Dermis blood vessel endothelial cell (primary cell): ENCODE measurements around the gene TWIST1. TPM values are rescaled to one million over a fixed set of nuclear protein-coding genes. Genes with fewer than 3 reads are reported as not detected.

Experiments used
- DNase-seq: peaks from one replicate; pipeline ENCODE4 v3.0.0; 2010
- total RNA-seq: library from RNA; depleted of rRNA; stranded (reverse); fragments of >200 nt; gene quantifications from 2 replicates; pipeline ENCODE4 v1.2.3, GENCODE V29; 2014

TWIST1 gene
- total RNA-seq, 1 donor from 2014 or later: not detected

DNA sequence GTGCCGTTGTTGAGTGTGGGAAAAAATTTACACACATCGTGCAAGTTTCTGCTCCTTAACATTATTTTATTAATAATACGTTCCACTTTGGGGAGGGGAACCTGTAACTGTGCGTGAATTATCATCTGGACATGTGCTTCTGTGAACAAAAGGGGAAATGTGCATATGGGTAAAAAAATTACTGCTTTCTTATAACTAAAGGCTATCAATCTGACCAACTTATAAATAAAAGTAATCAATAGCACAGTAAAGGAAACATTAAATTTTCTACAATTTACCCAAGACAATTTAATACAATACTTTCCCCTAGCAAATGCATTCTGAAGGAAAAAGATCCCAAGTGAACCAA is 4.5 kb downstream of the TWIST1 start:
- DNase-seq: no peak

DNA sequence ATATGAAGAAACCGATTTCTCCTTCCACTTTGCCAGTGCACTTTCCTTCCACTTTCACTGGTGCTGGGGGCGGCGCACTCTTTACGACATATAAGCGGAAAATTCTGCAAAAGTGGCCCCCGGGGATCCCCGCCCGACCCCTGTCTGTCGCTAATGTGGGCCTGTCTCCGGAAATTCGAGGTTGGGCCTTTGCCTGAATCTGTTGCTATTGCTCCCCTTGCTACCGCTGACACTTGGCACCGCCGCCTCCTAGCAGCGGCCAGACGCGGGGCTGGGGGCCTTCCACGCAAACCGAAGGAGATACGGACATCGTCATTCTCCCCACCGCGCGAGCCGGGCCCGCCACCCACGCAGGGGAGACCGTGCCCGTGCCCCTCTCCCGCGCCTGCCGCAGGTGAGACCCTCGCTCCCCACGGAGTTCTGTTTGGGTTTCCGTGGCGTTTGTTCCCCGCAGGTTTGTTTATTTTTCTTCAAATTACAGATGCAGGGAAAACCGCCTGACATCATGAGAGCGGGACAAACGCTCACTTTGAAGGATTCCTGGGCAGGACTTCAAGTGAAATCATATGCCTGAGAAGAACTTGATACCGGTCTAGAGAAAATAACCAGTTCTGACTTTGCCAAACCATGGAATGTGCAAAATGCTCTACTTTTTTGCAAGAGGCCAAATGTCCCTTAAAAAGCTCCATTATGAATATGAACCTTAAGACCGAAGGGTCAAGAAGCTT is 5.0 kb downstream of the TWIST1 start:
- DNase-seq: no peak

DNA sequence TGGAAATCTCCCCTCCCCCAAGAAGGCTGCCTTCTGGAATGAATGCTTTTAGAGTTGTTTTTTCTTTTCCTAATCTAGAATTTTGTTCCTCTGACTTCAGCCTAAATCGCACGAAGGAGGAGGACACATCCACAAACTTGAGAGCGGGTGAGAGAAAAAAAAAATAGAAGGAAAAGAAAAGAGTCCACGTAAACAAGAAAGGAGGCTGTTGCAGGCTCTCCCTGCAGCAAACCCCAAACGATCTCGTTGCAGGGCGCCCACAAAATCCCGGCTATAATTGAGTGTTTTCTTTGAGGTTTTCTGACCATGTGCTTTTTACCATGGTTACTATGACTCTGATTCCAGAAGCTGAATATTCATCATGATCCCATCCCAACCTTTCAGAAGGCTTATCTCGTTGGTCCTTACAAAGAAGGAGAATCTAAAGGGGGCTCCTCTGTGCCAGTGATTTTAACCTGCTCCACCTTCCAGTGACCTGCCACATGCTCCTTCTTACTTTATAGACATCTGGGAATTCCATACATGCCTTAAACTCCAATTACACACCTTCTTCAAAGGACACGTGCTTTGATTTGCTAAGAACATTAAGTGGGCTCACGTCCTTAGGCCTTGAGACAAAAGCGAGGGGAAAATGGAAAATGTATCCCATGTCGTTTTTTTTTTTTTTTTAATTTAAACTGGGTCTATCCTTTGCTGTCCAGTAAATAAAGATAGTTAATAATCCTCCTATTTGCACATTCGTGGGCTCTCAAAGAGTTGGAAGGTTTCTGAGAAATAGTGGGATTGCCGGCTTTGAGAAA is 5.8 kb downstream of the TWIST1 start:
- no peak for DNase-seq

DNA sequence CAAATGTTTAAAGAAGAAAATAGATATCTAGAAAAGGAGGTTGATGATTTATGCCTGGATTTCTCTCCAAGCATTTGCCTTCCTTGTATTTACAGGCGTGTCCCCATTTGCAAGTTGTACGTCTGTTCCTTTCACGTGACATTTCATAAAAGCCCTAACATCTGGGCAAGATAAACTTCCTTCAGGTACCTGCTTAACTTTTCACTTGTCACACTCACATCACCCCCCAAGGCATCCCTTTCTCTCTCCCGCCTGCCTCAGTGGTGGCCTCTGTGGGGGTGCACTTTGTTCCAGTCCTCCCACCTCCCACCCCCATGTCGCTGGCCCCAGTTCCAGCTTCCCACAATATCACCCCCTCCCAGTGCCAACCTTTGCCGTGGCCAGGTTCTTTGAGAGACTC is 6.7 kb downstream of the TWIST1 start:
- DNase-seq: no peak

DNA sequence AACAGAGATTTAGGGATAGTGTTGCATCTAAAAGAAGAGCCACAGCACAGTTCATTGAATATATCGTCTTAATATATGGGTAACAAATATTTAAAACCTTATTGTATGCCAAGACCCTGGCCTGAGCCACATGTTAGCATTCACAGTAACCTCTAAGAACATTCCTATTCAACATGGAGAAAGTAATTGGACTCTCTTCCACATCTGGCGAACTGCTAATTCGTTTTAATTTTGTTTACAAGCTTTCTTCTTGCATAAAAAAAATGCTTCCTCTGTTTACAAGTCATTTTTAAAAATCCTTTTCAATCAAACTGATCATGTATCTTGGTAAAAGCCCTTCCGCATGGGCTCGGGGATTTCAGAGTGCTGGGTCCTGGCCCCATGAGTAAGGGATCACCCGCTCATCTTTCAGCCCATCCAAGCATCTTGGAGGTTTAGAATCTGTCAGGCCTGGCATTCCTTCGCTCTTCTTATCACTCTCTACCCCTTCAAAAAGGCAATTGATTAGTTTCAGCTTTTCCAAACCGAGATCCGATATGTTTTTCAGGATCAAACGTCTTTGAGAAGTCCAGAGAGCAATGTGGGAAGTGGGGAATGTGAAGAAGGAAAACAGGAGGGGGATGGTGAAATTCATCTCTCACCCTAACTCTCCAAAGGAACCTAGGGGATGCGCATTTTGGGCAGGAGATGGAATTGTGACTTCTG is 7.3 kb downstream of the TWIST1 start:
- DNase-seq: no peak

DNA sequence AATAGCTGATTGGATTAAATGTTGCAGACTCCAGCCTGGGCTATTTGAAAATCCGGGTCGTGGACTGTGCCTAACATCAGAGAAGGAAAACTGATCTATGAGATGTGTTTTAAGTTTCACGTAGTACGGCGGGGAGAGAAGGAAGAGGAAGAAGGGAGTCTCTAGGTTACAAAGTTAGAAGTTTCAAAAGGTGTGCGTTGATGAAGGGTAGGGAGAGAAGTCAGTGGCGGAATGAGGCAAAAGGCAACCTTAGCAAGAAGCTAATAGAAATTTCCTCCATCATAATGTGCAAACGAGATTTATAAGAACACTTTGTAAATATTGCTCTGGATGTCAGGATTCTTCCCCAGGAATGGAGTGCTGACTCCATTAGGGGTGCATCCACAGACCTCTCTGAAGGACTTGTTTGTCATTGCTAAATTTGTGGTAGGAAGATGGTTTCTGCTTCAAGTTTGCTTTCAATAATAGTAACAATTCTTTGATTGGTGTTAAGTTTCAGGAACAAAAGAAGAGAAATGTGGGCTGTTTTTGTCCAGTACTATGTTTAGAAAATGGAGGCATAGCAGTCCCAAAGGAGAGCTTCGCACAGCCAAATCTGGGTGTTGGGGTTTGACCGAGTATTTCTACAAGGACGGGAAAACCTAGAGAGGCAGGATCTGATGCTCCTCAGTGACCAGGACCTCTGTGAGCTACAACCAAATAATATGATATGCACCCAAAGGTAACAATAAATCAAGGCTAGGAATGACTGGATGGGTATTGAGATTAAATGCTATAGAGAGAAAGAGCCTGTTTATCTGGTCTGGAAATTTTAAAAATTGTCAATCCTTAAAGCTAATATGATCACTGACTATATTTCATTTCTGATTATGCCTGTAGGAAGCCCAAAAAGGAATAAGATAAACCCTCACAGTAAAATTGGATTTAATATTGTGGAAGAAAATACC is 8.2 kb downstream of the TWIST1 start:
- DNase-seq: no peak

DNA sequence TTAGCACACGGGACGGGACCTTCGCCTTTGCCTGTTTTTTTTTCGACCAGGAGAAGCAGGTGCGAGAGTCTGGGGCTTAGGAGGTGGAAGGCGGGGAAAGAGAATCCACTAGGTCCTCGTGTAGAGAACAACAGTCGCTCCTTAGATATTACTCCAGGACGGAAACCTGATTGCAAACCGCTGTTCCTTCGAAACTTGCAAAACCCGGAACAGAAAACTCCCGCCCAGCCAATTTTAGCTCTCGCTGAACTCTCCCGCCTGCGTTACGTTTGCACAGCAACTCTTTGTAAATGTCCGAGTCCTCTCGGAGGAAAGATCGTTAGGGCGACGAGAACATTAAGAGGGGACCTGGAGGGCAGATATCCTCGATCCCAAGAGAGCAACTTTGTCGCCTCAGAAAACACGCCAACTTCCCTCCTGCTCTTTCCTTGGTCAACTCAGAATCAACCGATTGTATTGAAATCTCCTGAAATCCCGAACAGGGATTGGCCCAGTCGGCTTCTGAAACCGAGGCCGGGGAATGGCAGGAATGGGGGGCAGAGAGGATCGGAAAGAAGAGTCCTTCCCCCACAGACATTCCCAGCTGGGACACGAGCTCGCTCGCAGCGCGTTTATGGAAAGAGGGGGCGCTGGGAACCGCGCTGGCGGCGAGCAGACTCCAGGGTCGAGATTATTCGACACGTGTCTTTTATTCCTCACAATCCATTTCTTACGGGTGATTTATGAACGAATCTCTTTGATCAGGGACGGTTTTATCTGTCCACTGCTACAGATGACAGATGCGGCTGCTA is 9.9 kb downstream of the TWIST1 start:
- DNase-seq: no peak

DNA sequence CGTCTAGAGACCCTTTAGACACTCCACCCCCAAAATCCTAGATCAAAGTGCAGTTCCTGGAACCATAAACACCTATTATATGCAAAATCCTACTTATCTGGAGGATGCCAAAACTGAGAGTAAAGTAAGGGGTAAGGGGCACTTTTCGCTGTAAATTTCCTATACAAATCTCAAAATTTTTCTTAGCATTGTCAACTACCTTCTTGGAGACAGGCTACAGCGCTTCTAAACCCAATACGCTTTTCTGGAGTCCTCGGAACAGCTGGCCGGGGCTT is 10.4 kb downstream of the TWIST1 start:
- no peak for DNase-seq

DNA sequence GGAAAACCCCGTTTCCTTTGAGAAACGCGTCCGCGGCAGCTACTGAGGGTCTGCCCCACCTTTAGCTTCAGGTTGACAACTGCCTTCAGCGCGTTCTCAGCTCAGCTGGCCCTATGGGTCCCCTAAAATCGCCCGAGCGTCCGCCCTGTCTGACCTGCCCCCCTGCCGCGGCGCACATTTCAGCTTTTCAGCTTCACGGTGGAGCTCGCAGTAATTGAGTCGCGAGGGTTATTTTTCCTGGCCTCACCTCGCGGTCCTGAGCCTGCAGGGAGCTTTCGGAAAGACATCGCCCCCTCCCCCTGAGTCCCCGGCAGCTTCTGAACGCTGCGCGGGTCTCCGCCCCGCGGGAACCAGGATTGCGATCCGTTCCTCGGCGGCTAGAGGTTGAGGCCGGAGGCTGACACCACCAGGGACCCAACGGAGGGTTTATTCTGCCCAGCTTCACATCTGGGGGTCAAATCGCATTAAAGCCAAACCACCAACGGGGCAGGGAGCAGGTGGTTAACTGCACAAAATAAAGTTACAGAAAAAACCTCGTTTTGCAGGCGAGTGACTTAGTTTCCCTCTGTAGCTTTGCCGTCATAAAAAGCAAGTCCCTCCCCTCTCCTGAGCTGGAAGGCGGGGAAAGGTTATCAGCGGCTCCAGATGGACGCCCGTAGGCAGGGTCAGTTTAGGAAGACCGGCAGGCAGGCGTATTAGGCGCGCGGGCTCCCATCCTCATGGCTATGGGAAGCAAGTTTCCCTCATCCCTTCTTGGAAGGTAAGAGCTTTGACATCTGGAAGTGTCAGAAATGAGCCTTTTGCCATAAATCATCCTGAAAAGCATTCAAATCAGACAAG is 11.0 kb downstream of the TWIST1 start:
- no peak for DNase-seq

DNA sequence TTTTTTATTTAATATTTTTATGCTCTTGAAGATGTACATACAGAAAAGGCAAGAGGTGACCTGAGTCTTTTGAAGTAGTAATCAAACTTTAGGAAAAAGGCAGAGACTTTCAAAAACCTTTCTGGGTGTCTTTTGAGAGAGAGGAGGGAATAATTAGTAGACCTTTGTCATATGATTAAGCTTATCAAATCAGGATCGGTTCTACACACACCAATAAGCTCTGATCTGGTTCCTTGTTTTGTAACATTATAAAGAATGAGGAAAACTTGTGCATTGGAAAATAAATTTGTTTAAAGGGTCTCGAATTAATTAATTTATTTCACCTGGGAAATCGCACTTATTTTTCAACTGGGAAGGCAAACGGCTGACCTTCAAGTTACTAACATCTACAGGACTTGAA is 11.9 kb downstream of the TWIST1 start:
- no peak for DNase-seq

DNA sequence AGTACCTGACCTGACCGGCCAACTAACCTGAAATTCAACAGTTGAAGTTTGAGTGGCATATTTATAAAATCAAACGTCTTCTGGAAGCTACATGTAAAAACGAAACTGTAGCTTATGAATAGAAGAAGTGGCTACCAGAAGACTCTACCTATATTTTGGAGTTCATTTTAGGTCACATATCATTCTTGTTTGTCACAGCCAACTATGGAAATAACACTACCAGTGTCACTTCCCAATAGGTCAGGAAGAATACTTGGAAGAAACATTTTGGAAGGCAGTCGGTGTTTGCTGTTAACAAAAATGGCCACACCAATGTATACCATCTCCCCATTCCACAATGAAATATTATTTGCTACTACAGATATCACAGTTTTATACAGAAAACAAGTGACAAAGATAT is 12.6 kb downstream of the TWIST1 start:
- no peak for DNase-seq

DNA sequence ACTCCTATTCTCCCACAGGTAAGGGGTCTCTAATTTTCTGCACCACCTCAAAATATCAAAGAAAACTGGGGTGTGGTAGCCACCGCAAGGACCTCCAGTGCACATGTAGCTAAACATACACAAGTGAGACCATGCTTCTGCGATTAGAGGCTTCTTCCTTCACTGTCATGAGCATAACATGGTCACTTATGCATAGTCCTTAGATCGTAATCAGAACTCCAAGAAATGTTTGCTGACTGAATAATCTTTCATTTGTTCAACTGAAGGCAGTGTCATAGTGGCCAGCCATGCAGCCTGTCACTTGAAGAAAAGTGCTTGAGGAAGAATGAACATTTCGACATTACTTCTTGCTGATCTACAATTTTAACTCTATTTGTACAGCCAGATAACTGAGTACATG is 14.6 kb downstream of the TWIST1 start:
- DNase-seq: no peak

DNA sequence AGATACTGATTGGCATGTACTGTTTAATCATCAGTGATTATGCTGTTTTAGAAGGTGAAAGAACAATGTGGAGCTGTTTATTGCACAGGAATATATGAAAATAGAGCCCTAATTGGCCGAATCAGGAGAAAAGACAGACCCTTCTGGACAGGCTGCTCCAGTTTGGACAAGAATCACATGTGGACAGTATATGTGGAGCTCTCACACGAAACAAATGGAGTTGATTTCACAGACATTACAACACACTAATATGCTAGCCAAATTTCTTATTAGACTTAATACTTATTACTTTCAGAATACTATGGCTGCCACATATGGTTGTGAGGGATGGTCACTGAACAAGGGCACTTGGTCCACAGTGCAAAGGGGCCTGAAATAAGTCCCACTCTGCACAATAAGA is 15.5 kb downstream of the TWIST1 start:
- no peak for DNase-seq

DNA sequence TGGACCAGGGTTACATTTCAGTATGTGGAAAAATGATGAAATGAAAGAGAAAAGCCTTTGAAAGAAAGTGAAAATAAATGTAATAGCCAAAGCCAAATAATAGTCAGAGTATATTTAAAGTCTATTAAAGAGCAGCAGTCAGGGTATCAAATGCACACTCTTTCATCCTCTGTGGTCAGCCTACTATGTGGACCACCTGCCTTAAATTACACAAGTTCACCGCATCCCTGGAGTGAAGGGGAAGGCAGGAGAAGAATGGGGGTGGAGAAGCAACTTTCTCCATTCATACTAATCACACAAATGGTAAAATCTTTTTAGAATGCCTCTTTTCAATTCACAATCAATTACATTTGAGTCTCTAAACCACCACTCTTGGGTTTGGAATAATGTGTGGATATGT is 16.0 kb downstream of the TWIST1 start:
- no peak for DNase-seq

DNA sequence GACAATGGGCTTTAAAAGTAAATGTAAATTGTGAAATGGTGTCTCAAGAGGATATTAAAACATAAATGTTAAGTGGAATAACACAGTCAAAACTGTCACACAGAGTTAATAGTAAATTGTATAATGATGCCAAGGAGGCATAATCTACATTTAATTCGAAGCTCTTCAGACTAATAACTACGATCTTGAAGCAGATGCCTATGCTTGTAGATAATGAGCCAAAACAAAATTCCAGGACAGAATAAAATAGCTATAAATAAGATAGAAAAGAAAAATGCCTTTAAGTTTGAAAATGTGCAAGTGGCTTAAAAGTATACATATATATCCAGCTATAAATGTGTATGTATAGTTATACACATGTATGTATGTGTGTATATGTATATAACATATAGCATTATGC is 17.5 kb downstream of the TWIST1 start:
- no peak for DNase-seq

DNA sequence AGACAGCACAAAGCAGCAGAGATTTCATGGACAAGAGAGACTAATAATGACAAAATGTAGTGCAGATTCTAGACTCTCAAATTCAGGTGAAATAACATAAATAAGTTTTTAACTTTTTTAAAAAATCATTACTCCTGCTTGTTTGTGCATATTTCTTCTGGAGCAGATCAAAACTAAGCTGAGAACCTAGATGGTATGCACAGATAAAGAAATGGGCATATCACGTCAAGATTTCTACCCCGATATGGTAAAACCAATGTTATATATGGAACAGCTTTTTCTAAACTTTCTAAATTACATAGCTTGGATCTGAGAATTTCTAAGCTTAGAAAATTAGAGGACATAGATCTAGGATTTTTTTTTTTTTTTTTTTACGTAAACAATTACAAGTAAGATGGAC is 18.2 kb downstream of the TWIST1 start:
- DNase-seq: no peak

DNA sequence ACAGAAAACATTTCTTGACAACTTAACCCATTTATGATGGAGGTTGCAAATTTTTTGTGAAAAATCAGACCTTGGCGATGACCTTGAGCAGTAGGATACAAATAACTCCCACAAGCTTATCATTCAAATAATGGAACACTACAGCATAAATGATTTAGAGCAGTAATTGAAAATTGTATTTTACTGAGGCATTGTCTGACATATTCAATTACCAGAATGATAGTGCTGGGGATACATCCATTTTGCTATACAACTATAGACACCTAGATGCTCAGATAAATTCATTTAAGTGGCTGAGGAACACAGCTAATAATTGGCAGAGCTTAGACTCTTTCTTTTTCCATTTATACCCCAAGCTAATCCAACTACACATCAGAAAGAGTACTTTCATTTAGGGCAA is 18.9 kb downstream of the TWIST1 start:
- DNase-seq: no peak

DNA sequence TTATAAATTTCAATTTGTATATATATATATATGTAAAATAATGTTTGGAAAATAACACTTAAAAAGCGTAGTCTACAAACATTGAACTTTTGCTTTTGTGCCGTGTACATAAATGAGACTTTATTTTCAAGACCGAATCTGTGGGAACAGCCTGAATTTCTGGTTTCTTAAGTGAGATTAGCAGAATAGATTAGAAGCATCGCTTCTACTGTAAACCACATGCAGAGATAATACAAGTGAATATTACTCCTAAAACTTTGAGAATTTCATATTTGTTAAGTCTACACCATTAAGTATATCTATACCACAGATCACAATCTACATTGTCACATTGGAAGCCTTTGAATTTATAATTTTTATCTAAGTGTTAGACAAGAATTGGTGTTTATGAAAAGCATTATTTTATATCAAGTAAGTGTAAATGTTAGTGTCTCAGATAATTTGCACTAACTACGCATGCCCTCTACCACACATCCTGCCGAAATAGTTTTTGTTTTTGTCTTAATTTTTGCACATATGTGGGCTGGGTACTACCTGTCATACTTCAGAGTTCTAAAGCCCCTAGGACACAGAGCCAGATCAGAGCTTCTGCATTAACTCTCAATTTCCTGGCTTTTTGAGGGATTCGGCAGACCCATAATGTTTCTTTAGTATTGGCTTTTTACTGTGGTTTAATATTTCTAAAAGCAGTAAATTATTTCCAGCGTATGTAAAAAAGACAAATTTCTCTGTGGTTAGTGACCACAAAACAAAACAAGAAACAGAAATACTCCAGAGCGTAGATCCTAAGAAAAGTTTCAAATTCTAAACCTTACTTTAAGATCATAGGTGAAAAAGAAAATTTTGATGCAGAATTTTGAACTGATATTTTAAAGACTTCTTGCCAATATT is 20.0 kb downstream of the TWIST1 start:
- no peak for DNase-seq

DNA sequence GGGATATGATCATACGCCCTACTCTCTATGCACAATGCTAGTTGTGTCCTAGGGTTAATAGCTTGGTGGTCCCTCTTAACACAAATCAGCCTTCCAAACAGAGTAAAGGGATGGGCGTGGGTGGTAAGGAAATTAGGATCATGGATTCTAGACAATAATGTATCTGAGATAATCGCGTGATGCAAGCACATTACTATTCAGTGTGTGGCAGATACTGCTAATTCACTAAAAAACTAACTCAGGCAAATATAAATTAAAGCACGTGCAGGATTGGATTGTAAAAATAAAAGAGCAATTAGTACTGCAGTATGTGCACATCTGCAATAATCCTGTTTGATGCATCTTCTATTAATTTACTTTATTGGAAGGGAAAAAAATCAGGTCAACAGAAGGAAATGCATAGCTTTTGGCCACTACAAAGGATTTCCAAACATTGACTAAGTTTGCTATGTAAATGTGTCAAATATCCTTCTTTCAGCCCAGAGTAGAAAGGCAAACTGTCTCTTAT is 22.0 kb downstream of the TWIST1 start:
- DNase-seq: no peak
